Measurements from ENCODE around the gene FAM217A.

DNA sequence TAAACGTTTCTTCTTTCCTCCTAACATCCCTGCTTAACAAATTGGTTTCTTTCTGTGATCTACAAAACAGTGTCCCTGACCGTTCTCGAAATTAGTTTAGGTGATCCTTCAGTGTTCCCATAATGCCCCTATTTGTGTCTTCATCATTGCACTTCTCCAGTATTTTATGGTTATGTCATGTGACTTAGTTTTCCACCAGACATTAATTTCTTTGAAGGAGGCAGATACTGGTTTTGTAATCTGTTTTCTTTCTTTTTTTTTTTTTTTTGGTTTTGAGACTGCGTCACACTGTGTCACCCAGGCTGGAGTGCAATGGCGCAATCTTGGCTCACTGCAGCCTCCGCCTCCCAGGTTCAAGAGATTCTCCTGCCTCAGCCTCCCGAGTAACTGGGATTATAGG is 49.2 kb downstream of the FAM217A start:
- TF ChIP-seq, protein P1, sequence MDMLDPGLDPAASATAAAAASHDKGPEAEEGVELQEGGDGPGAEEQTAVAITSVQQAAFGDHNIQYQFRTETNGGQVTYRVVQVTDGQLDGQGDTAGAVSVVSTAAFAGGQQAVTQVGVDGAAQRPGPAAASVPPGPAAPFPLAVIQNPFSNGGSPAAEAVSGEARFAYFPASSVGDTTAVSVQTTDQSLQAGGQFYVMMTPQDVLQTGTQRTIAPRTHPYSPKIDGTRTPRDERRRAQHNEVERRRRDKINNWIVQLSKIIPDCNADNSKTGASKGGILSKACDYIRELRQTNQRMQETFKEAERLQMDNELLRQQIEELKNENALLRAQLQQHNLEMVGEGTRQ (IDR thresholded peaks at IDR 0.05; ENCODE audit: low read depth, low read length), result no peak
- TF ChIP-seq, protein P1 (CRISPR knock-in tag; IDR thresholded peaks at IDR 0.05; ENCODE audit: borderline replicate concordance), result no peak
- TF ChIP-seq, protein P2, sequence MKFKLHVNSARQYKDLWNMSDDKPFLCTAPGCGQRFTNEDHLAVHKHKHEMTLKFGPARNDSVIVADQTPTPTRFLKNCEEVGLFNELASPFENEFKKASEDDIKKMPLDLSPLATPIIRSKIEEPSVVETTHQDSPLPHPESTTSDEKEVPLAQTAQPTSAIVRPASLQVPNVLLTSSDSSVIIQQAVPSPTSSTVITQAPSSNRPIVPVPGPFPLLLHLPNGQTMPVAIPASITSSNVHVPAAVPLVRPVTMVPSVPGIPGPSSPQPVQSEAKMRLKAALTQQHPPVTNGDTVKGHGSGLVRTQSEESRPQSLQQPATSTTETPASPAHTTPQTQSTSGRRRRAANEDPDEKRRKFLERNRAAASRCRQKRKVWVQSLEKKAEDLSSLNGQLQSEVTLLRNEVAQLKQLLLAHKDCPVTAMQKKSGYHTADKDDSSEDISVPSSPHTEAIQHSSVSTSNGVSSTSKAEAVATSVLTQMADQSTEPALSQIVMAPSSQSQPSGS (CRISPR knock-in tag; IDR thresholded peaks at IDR 0.05), result no peak

All from HepG2 (cell line).